Kasumi-1 (cell line): ENCODE measurements around the gene PLEKHA6.

Source experiments
- DNase-seq, 2 experiments: peaks; one replicate each; lab custom pipeline; 2025; lab: John Stamatoyannopoulos, UW

The PLEKHA6 gene

GRCh38 chr1:204359474-204360255, at the start of gene PLEKHA6:
TSS of gene PLEKHA6 (minus strand) at chr1:204359929. CDS start at chr1:204273727, 86,202 bp downstream.
- peak in 1 of 2 experiments; percentile 5 for DNase-seq

GRCh38 chr1:204409123-204409522, 49.4 kb upstream of the PLEKHA6 start:
- DNase-seq, result peak in 1 of 2 experiments; percentile 24

GRCh38 chr1:204408602-204409001, 48.9 kb upstream of the PLEKHA6 start:
- no peak for DNase-seq

- peak; percentile 32 to 37 for DNase-seq
Observed at GRCh38 chr1:204408074-204408507, 48.4 kb upstream of the PLEKHA6 start.

GRCh38 chr1:204407295-204407971, 47.7 kb upstream of the PLEKHA6 start:
- no peak for DNase-seq

GRCh38 chr1:204406621-204407020, 46.9 kb upstream of the PLEKHA6 start:
- no peak for DNase-seq

- no peak for DNase-seq
Observed at GRCh38 chr1:204405988-204406387, 46.3 kb upstream of the PLEKHA6 start.

- DNase-seq, result no peak
Observed at GRCh38 chr1:204404629-204405028, 44.9 kb upstream of the PLEKHA6 start.

GRCh38 chr1:204402391-204402790, 42.7 kb upstream of the PLEKHA6 start:
- no peak for DNase-seq

GRCh38 chr1:204401730-204402129, 42.0 kb upstream of the PLEKHA6 start:
- no peak for DNase-seq

- DNase-seq, result no peak
Observed at GRCh38 chr1:204400882-204401510, 41.3 kb upstream of the PLEKHA6 start.

- DNase-seq, result peak; percentile 81 to 94
Observed at GRCh38 chr1:204398197-204399125, 38.7 kb upstream of the PLEKHA6 start.

GRCh38 chr1:204396015-204396583, 36.4 kb upstream of the PLEKHA6 start:
- no peak for DNase-seq

- no peak for DNase-seq
Observed at GRCh38 chr1:204391629-204392028, 31.9 kb upstream of the PLEKHA6 start.

- peak in 1 of 2 experiments; percentile 29 for DNase-seq
Observed at GRCh38 chr1:204390751-204391466, 31.2 kb upstream of the PLEKHA6 start.

- no peak for DNase-seq
Observed at GRCh38 chr1:204385727-204386126, 26.0 kb upstream of the PLEKHA6 start.

GRCh38 chr1:204384636-204385352, 25.1 kb upstream of the PLEKHA6 start:
- no peak for DNase-seq

- no peak for DNase-seq
Observed at GRCh38 chr1:204383163-204383904, 23.6 kb upstream of the PLEKHA6 start.

- no peak for DNase-seq
Observed at GRCh38 chr1:204382714-204383083, 23.0 kb upstream of the PLEKHA6 start.
